SKM-1 treated with dmso at 0.1 percent for 144 hours (cell line): ENCODE results near the gene KCNIP2.

Experiments used
- DNase-seq: peaks from one replicate; lab custom pipeline; 2025; ENCODE audit not compliant: unreplicated experiment; lab: John Stamatoyannopoulos, UW

KCNIP2 gene

GRCh38 chr10:101851411-101852116 lies 8.0 kb upstream of the KCNIP2 start:
- no peak for DNase-seq

- no peak for DNase-seq
Measured at GRCh38 chr10:101850749-101851148, 7.1 kb upstream of the KCNIP2 start.

GRCh38 chr10:101848894-101849351 lies 5.3 kb upstream of the KCNIP2 start:
- peak; percentile 17 for DNase-seq

- DNase-seq: peak; percentile 27
Measured at GRCh38 chr10:101848408-101848807, 4.8 kb upstream of the KCNIP2 start.

GRCh38 chr10:101845893-101846292 lies 2.3 kb upstream of the KCNIP2 start:
- DNase-seq: no peak

- no peak for DNase-seq
Measured at GRCh38 chr10:101841826-101842225, 1.8 kb downstream of the KCNIP2 start.

GRCh38 chr10:101840741-101841453 lies 2.7 kb downstream of the KCNIP2 start:
- DNase-seq: peak; percentile 48

- DNase-seq: no peak
Measured at GRCh38 chr10:101840102-101840684, 3.4 kb downstream of the KCNIP2 start.

GRCh38 chr10:101839416-101840063 lies 4.1 kb downstream of the KCNIP2 start:
- no peak for DNase-seq

GRCh38 chr10:101839002-101839401 lies 4.6 kb downstream of the KCNIP2 start:
- no peak for DNase-seq

- DNase-seq: no peak
Measured at GRCh38 chr10:101838416-101838970, 5.1 kb downstream of the KCNIP2 start.

GRCh38 chr10:101837748-101838147 lies 5.9 kb downstream of the KCNIP2 start:
- no peak for DNase-seq

- no peak for DNase-seq
Measured at GRCh38 chr10:101835362-101835761, 8.2 kb downstream of the KCNIP2 start.

GRCh38 chr10:101834341-101834740 lies 9.3 kb downstream of the KCNIP2 start:
- DNase-seq: peak; percentile 62

GRCh38 chr10:101833466-101833865 lies 10.1 kb downstream of the KCNIP2 start:
- DNase-seq: no peak

GRCh38 chr10:101832325-101832771 lies 11.3 kb downstream of the KCNIP2 start:
- DNase-seq: no peak

- no peak for DNase-seq
Measured at GRCh38 chr10:101831169-101831811, 12.3 kb downstream of the KCNIP2 start.

- peak; percentile 56 for DNase-seq
Measured at GRCh38 chr10:101830322-101831168, 13.1 kb downstream of the KCNIP2 start.

- DNase-seq: no peak
Measured at GRCh38 chr10:101829561-101830315, 13.9 kb downstream of the KCNIP2 start.
